22Rv1 (cell line): ENCODE measurements around the gene CCDC170.

Experiments used
- H3K27ac ChIP-seq: fragments of 450-650 bp; 2 replicates; pipeline ENCODE4 v1.5.1; 2017
- CTCF ChIP-seq: fragments of 450-650 bp; IDR thresholded peaks from 2 replicates; pipeline ENCODE4 v1.5.1; 2017; ENCODE audit warnings: mild to moderate bottlenecking
- ZFX ChIP-seq: fragments of 450-650 bp; IDR thresholded peaks from 2 replicates; pipeline ENCODE4 v1.6.1; 2017; ENCODE audit warnings: antibody characterized with exemption, borderline replicate concordance

The CCDC170 gene

GRCh38 chr6:151618717-151619116, 124.9 kb downstream of the CCDC170 start:
- no peak overlapping the region for H3K27ac ChIP-seq
- TF ChIP-seq CTCF, result no peak
- TF ChIP-seq ZFX, result no peak

GRCh38 chr6:151620179-151620578, 126.4 kb downstream of the CCDC170 start:
- no peak for TF ChIP-seq ZFX
- TF ChIP-seq CTCF, result no peak
- H3K27ac ChIP-seq, result no peak overlapping the region

- TF ChIP-seq CTCF (no peak), ZFX (no peak)
- no peak overlapping the region for H3K27ac ChIP-seq
Measured at GRCh38 chr6:151624071-151624470, 130.3 kb downstream of the CCDC170 start.

GRCh38 chr6:151624481-151624880, 130.7 kb downstream of the CCDC170 start:
- H3K27ac ChIP-seq, result no peak overlapping the region
- TF ChIP-seq ZFX (no peak), CTCF (no peak)

- TF ChIP-seq ZFX (no peak), CTCF (no peak)
- H3K27ac ChIP-seq, result no peak overlapping the region
Measured at GRCh38 chr6:151624900-151625536, 131.2 kb downstream of the CCDC170 start.

GRCh38 chr6:151627689-151628444, 134.1 kb downstream of the CCDC170 start:
- no peak overlapping the region for H3K27ac ChIP-seq
- TF ChIP-seq ZFX, result no peak
- TF ChIP-seq CTCF, result no peak

GRCh38 chr6:151629791-151630190, 136.0 kb downstream of the CCDC170 start:
- TF ChIP-seq CTCF (no peak), ZFX (no peak)
- no peak overlapping the region for H3K27ac ChIP-seq
